Peyer's patch (tissue), 4 donors: ENCODE data around the gene PGPEP1. TPM values are rescaled to one million over a fixed set of nuclear protein-coding genes. Genes with fewer than 3 reads are reported as not detected.

Source experiments
- DNase-seq, 3 donors: peaks; one replicate each; pipeline ENCODE4 v3.0.0-alpha.2; 2017 to 2019
- H3K27ac ChIP-seq, 4 donors: fragments of 200-600 bp; sonication (generic); one replicate each; pipeline ENCODE4 v1.5.1; 2016 to 2019
- H3K27me3 ChIP-seq, 2 donors: fragments of 200-600 bp; sonication (generic); one replicate each; pipeline ENCODE4 v1.5.1; 2019
- H3K36me3 ChIP-seq, 3 donors: fragments of 200-600 bp; sonication (generic); one replicate each; pipeline ENCODE4 v1.5.1; 2016 to 2019
- H3K4me1 ChIP-seq, 4 donors: fragments of 200-600 bp; sonication (generic); one replicate each; pipeline ENCODE4 v1.5.1; 2016 to 2019
- H3K4me3 ChIP-seq, 4 donors: fragments of 200-600 bp; sonication (generic); 1 replicate in 3 of 4; 2 replicates in 1 of 4; pipeline ENCODE4 v1.5.1; 2016 to 2019; ENCODE audit warnings: mild to moderate bottlenecking in 1 of 4
- H3K9me3 ChIP-seq, 4 donors: fragments of 200-600 bp; sonication (generic); one replicate each; pipeline ENCODE4 v1.5.1; 2016 to 2019; ENCODE audit warnings: mild to moderate bottlenecking in 1 of 4
- CTCF ChIP-seq, 6 experiments: fragments of 450-650 bp in 4 of 6; fragments of 200-600 bp in 2 of 6; sonication (generic) in 1 of 6; IDR thresholded peaks; one replicate each; pipeline ENCODE4 v1.5.1; 2017 to 2019; ENCODE audit warnings: antibody characterized with exemption in 6 of 6, mild to moderate bottlenecking in 3 of 6, moderate library complexity in 1 of 6
- POLR2A ChIP-seq, 2 donors: fragments of 450-650 bp; IDR thresholded peaks; one replicate each; pipeline ENCODE4 v1.5.1; 2017; ENCODE audit warnings: antibody characterized with exemption in 2 of 2, mild to moderate bottlenecking in 2 of 2, moderate library complexity in 2 of 2
- total RNA-seq, 4 donors: library from RNA; depleted of rRNA; stranded (reverse); fragments of >200 nt; gene quantifications; one replicate each; pipeline ENCODE4 v1.1.0, GENCODE V29; 2016

The PGPEP1 gene
- total RNA-seq, 4 donors from 2014 or later: 45.4 to 138 (median 89.2) TPM

DNA sequence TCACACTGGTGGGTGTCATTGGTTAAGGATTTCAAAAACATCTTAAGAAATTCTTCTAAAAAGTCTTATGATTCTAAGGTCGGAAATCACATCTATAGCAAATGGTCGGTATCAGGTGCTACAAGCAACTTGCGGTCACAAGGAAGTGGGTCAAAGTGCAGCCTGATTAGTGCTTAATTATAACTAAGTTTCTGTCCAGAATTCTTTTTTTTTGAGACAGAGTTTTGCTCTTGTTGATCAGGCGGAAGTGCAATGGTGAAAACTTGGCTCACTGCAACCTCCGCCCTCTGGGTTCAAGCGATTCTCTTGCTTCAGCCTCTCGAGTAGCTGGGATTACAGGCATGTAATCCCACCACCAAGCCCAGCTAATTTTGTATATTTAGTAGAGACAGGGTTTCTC lies 44.4 kb downstream of the PGPEP1 start:
- Histone ChIP-seq H3K4me1 (peaks cover 5 to 37% (median 12%) of the 10 kb centered on the region in 4 donors), H3K9me3 (no peaks in the 10 kb centered on the region), H3K27ac (peak overlapping the region in 3 of 4 donors; percentile 13 to 85 (median 56)), H3K4me3 (no peak overlapping the region), H3K36me3 (no peaks in the 10 kb centered on the region), H3K27me3 (no peaks in the 10 kb centered on the region)
- no peak for DNase-seq
- TF ChIP-seq POLR2A (IDR thresholded peaks at IDR 0.05): no peak
- no peak for TF ChIP-seq CTCF (IDR thresholded peaks at IDR 0.05)

GRCh38 chr19:18385359-18385674 lies 44.9 kb downstream of the PGPEP1 start:
- no peaks in the 10 kb centered on the region for H3K36me3 ChIP-seq
- TF ChIP-seq POLR2A (IDR thresholded peaks at IDR 0.05): no peak
- TF ChIP-seq CTCF (IDR thresholded peaks at IDR 0.05): no peak
- no peak for DNase-seq
- peak overlapping the region in 3 of 4 donors; percentile 13 to 85 (median 56) for H3K27ac ChIP-seq
- no peaks in the 10 kb centered on the region for H3K27me3 ChIP-seq
- H3K4me1 ChIP-seq: peaks cover 5 to 32% (median 12%) of the 10 kb centered on the region in 4 donors
- no peak overlapping the region for H3K4me3 ChIP-seq
- no peaks in the 10 kb centered on the region for H3K9me3 ChIP-seq

DNA sequence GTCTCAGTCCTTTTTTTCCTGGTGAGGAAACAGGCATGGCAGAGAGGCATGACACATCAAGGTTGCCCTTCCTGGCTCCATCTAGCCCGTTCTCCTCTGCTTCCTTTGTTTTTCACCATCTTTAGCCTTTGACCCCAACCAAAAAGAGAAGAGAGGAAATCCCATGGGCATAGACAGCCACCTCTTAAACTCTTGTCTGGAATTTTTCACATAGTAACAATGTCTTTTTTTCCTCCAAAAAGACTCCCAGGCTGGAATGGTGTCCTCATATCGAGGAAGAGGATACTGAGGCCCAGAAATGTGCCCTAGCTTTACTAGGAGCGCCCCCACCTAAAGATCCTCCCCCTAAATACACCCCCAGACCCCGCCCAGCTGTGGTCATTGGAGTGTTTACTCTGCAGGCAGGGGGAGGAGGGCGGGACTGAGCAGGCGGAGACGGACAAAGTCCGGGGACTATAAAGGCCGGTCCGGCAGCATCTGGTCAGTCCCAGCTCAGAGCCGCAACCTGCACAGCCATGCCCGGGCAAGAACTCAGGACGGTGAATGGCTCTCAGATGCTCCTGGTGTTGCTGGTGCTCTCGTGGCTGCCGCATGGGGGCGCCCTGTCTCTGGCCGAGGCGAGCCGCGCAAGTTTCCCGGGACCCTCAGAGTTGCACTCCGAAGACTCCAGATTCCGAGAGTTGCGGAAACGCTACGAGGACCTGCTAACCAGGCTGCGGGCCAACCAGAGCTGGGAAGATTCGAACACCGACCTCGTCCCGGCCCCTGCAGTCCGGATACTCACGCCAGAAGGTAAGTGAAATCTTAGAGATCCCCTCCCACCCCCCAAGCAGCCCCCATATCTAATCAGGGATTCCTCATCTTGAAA lies 45.5 kb downstream of the PGPEP1 start, which contains the start of gene GDF15:
GDF15 (plus strand) TSS at position 484 of the 868 bp plus-strand sequence; CDS start at position 516, 32 bp downstream.
- peak; percentile 27 to 95 (median 94) for DNase-seq
- Histone ChIP-seq H3K9me3 (no peaks in the 10 kb centered on the region), H3K27ac (peak within 1 kb of the TSS in 3 of 4 donors; percentile 56 to 85 (median 58)), H3K27me3 (no peaks in the 10 kb centered on the region), H3K36me3 (no peaks in the 10 kb centered on the region), H3K4me3 (peak within 1 kb of the TSS in 3 of 4 donors; percentile 20 to 62 (median 55)), H3K4me1 (peaks cover 5 to 26% (median 7%) of the 10 kb centered on the region in 4 donors)
- TF ChIP-seq POLR2A (IDR thresholded peaks at IDR 0.05) (peak; percentile 95), CTCF (IDR thresholded peaks at IDR 0.05) (peak in 5 of 6 experiments; percentile 16 to 86 (median 80))

- H3K27ac ChIP-seq: peak overlapping the region in 3 of 4 donors; percentile 56 to 85 (median 58)
- H3K9me3 ChIP-seq: no peaks in the 10 kb centered on the region
- H3K36me3 ChIP-seq: no peaks in the 10 kb centered on the region
- H3K4me1 ChIP-seq: peaks cover 5 to 23% (median 7%) of the 10 kb centered on the region in 4 donors
- no peaks in the 10 kb centered on the region for H3K27me3 ChIP-seq
- TF ChIP-seq POLR2A (IDR thresholded peaks at IDR 0.05): no peak
- TF ChIP-seq CTCF (IDR thresholded peaks at IDR 0.05): no peak
- H3K4me3 ChIP-seq: peak overlapping the region in 3 of 4 donors; percentile 20 to 62 (median 55)
- no peak for DNase-seq
Measured at GRCh38 chr19:18386543-18387271, 46.3 kb downstream of the PGPEP1 start.

DNA sequence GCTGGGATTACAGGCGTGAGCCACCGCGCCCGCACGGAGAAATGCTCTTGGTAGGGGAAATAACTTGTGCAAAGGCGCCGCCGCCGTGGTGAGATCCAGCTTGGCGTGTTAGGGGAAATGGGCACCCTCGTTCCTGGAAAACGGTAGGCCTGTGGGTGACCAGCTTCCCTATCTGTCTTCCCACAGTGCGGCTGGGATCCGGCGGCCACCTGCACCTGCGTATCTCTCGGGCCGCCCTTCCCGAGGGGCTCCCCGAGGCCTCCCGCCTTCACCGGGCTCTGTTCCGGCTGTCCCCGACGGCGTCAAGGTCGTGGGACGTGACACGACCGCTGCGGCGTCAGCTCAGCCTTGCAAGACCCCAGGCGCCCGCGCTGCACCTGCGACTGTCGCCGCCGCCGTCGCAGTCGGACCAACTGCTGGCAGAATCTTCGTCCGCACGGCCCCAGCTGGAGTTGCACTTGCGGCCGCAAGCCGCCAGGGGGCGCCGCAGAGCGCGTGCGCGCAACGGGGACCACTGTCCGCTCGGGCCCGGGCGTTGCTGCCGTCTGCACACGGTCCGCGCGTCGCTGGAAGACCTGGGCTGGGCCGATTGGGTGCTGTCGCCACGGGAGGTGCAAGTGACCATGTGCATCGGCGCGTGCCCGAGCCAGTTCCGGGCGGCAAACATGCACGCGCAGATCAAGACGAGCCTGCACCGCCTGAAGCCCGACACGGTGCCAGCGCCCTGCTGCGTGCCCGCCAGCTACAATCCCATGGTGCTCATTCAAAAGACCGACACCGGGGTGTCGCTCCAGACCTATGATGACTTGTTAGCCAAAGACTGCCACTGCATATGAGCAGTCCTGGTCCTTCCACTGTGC lies 47.9 kb downstream of the PGPEP1 start:
- Histone ChIP-seq H3K36me3 (no peaks in the 10 kb centered on the region), H3K9me3 (no peaks in the 10 kb centered on the region), H3K27me3 (no peaks in the 10 kb centered on the region), H3K4me1 (peaks cover 5 to 23% (median 9%) of the 10 kb centered on the region in 4 donors), H3K27ac (peak overlapping the region; percentile 35 to 79 (median 68)), H3K4me3 (peak overlapping the region; percentile 29 to 61 (median 46))
- peak; percentile 77 to 94 (median 91) for DNase-seq
- TF ChIP-seq POLR2A (IDR thresholded peaks at IDR 0.05) (peak; percentile 48 to 51), CTCF (IDR thresholded peaks at IDR 0.05) (peak; percentile 99 to 100 (median 99))
